AG09309 (cell line): ENCODE data around the gene NINJ2.
"Not testable (repeated sequence)": the region's sequence is repeated elsewhere in the genome, so short reads cannot be mapped to it uniquely, and the experiment has no call there.

Experiments
- DNase-seq: peaks from one replicate; pipeline ENCODE4 v3.0.0-alpha.2; 2010; ENCODE audit warnings: low read depth
- H3K4me3 ChIP-seq: 2 replicates; pipeline ENCODE4 v1.5.1; 2011; ENCODE audit warnings: mild to moderate bottlenecking, low read depth, low read length, moderate library complexity; ENCODE audit not compliant: control insufficient read depth
- TF ChIP-seq, protein P1 (sequence below): IDR thresholded peaks from 2 replicates; pipeline ENCODE4 v1.5.1; 2011; ENCODE audit warnings: mild to moderate bottlenecking, low read depth, low read length, inconsistent platforms; ENCODE audit not compliant: insufficient read depth, control insufficient read depth; ENCODE audit errors: missing control alignments

NINJ2 gene

GRCh38 chr12:663293-663871 lies at the start of gene NINJ2:
Gene NINJ2 (minus strand): TSS chr12:663445. CDS start chr12:663360, 85 bp downstream.
- H3K4me3 ChIP-seq: peak within 1 kb of the TSS; percentile 3; the same call in 1 of the 2 replicates
- DNase-seq: no peak
- TF ChIP-seq, protein P1, sequence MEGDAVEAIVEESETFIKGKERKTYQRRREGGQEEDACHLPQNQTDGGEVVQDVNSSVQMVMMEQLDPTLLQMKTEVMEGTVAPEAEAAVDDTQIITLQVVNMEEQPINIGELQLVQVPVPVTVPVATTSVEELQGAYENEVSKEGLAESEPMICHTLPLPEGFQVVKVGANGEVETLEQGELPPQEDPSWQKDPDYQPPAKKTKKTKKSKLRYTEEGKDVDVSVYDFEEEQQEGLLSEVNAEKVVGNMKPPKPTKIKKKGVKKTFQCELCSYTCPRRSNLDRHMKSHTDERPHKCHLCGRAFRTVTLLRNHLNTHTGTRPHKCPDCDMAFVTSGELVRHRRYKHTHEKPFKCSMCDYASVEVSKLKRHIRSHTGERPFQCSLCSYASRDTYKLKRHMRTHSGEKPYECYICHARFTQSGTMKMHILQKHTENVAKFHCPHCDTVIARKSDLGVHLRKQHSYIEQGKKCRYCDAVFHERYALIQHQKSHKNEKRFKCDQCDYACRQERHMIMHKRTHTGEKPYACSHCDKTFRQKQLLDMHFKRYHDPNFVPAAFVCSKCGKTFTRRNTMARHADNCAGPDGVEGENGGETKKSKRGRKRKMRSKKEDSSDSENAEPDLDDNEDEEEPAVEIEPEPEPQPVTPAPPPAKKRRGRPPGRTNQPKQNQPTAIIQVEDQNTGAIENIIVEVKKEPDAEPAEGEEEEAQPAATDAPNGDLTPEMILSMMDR: no peak

- TF ChIP-seq, protein P1: no peak
- no peak overlapping the region for H3K4me3 ChIP-seq
- DNase-seq: no peak
These were observed 49.1 kb upstream of the NINJ2 start for GRCh38 chr12:712172-712863.

DNA sequence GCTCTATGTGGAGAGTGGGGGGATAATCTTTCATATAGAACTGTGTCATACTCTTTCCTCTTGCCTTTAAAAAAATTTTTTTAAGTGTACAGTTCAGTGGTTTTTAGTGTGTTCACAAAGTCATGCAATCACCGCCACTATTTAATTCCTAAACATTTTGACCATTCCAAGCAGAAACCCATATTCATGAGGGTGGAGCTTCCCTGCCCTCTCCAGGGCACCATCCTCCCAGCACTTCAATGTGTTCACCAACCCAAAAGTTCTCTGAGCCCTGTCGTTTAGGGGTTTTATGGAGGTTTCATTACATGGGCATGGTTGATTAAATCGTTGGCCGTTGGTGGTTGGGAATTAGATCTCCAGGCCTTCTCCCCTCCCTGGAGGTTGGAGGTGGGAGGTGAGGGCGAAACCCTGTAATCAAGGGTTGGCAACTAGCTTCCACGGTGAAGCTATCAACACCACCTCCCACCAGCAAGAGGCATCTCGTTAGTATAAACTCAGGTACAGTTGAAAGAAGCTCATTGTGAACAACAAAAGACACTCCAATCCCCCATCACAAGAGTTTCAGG lies 46.3 kb upstream of the NINJ2 start:
- DNase-seq: no peak
- TF ChIP-seq, protein P1: no peak
- H3K4me3 ChIP-seq: no peak overlapping the region

DNA sequence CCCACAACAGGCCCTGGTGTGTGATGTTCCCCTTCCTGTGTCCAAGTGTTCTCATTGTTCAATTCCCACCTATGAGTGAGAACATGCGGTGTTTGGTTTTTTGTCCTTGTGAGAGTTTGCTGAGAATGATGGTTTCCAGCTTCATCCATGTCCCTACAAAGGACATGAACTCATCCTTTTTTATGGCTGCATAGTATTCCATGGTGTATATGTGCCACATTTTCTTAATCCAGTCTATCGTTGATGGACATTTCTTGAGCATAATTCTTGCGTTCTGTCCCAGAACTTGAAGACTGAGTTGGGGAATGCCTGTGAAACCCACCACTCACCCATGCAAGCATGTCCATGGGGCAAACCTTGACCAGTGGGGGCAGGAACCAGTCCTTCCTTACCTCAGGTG lies 44.8 kb upstream of the NINJ2 start:
- not testable (repeated sequence) for DNase-seq, H3K4me3 ChIP-seq

- TF ChIP-seq, protein P1: no peak
- no peak overlapping the region for H3K4me3 ChIP-seq
These were observed 41.4 kb upstream of the NINJ2 start for GRCh38 chr12:704516-705242.

DNA sequence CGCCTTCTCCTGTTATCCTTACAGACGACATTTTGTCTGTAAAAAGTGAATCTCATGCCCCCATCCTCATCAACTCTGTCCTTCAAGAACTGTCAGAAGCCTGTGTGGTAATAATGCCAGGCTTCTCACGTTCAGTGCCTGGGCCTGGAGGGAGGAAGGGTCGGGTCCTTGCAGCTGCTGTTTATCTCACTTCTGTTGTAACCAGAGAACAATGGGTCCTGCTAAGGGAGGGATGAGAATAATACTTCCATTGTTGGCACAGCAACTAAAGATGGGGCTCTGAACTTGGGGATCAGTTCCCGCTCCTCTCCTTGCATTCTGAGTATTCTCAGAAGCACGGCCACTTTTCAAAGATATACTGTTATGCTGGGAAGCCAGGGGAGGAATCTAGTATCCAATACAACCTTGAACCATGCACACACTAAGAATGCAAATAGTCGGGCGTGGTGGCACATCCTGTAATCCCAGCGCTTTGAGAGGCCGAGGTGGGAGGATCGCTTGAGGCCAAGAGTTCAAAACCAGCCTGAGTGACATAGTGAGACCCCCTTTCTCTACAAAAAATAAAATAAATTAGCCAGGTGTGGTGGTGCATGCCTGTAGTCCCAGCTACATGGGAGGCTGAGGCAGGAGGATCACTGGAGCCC lies 38.8 kb upstream of the NINJ2 start:
- no peak overlapping the region for H3K4me3 ChIP-seq
- DNase-seq: no peak
- TF ChIP-seq, protein P1: no peak

More at GRCh38 chr12:704516-705242, 41.4 kb upstream of the NINJ2 start:
- no peak for DNase-seq
